ENCODE measurements around the gene EXOC3.

GRCh38 chr5:440401-441201 lies 2.4 kb upstream of the EXOC3 start:
- TF ChIP-seq POLR2AphosphoS5 (IDR thresholded peaks at IDR 0.05; ENCODE audit: low read depth, low read length) = no peak
- TF ChIP-seq, protein P1, sequence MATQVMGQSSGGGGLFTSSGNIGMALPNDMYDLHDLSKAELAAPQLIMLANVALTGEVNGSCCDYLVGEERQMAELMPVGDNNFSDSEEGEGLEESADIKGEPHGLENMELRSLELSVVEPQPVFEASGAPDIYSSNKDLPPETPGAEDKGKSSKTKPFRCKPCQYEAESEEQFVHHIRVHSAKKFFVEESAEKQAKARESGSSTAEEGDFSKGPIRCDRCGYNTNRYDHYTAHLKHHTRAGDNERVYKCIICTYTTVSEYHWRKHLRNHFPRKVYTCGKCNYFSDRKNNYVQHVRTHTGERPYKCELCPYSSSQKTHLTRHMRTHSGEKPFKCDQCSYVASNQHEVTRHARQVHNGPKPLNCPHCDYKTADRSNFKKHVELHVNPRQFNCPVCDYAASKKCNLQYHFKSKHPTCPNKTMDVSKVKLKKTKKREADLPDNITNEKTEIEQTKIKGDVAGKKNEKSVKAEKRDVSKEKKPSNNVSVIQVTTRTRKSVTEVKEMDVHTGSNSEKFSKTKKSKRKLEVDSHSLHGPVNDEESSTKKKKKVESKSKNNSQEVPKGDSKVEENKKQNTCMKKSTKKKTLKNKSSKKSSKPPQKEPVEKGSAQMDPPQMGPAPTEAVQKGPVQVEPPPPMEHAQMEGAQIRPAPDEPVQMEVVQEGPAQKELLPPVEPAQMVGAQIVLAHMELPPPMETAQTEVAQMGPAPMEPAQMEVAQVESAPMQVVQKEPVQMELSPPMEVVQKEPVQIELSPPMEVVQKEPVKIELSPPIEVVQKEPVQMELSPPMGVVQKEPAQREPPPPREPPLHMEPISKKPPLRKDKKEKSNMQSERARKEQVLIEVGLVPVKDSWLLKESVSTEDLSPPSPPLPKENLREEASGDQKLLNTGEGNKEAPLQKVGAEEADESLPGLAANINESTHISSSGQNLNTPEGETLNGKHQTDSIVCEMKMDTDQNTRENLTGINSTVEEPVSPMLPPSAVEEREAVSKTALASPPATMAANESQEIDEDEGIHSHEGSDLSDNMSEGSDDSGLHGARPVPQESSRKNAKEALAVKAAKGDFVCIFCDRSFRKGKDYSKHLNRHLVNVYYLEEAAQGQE (IDR thresholded peaks at IDR 0.05; ENCODE audit: insufficient read depth in 1 of 2, low read depth in 2 of 2, low read length in 2 of 2) = no peak
- no peak for TF ChIP-seq SIN3A (IDR thresholded peaks at IDR 0.05; ENCODE audit: borderline replicate concordance, insufficient read depth, low read length)

All from PFSK-1 (cell line).